Suppressor macrophage (primary cell): Measurements from ENCODE around the gene CAP2.

Experiments used
- DNase-seq, 4 experiments: peaks; one replicate each; pipeline ENCODE4 v3.0.0-alpha.2; 2020 to 2022
- total RNA-seq, 17 experiments: gene quantifications; one replicate each; lab custom pipeline; 2026; ENCODE audit warnings: mixed read lengths in 6 of 17, inconsistent platforms in 3 of 17; lab: John Stamatoyannopoulos, UW

Gene CAP2
- 0 to 1.4 (median 0) reads per million in 17 experiments for total RNA-seq

- peak in 1 of 4 experiments; percentile 7 for DNase-seq
Observed at GRCh38 chr6:17392978-17393891, at the start of gene CAP2. TSS of gene CAP2 (plus strand) at chr6:17393595. CDS start at chr6:17421556, 27,961 bp downstream.

GRCh38 chr6:17347012-17347411, 46.4 kb upstream of the CAP2 start:
- no peak for DNase-seq

- no peak for DNase-seq
Observed at GRCh38 chr6:17349427-17349826, 44.0 kb upstream of the CAP2 start.

GRCh38 chr6:17352302-17352701, 41.1 kb upstream of the CAP2 start:
- no peak for DNase-seq

GRCh38 chr6:17353440-17354175, 39.8 kb upstream of the CAP2 start:
- DNase-seq = no peak

- DNase-seq = no peak
Observed at GRCh38 chr6:17354700-17355403, 38.5 kb upstream of the CAP2 start.

- no peak for DNase-seq
Observed at GRCh38 chr6:17355404-17355774, 38.0 kb upstream of the CAP2 start.

- no peak for DNase-seq
Observed at GRCh38 chr6:17358515-17358914, 34.9 kb upstream of the CAP2 start.

GRCh38 chr6:17360564-17360963, 32.8 kb upstream of the CAP2 start:
- DNase-seq = no peak

- no peak for DNase-seq
Observed at GRCh38 chr6:17361013-17361412, 32.4 kb upstream of the CAP2 start.

GRCh38 chr6:17365961-17366360, 27.4 kb upstream of the CAP2 start:
- no peak for DNase-seq

- no peak for DNase-seq
Observed at GRCh38 chr6:17367868-17368267, 25.5 kb upstream of the CAP2 start.

GRCh38 chr6:17381424-17382147, 11.8 kb upstream of the CAP2 start:
- DNase-seq = peak; percentile 38 to 63 (median 48)

- DNase-seq = no peak
Observed at GRCh38 chr6:17385660-17386059, 7.7 kb upstream of the CAP2 start.

- DNase-seq = no peak
Observed at GRCh38 chr6:17388365-17388764, 5.0 kb upstream of the CAP2 start.

GRCh38 chr6:17389274-17389847, 4.0 kb upstream of the CAP2 start:
- no peak for DNase-seq

GRCh38 chr6:17390276-17390675, 3.1 kb upstream of the CAP2 start:
- DNase-seq = no peak

- DNase-seq = no peak
Observed at GRCh38 chr6:17391976-17392375, 1.4 kb upstream of the CAP2 start.

- peak in 3 of 4 experiments; percentile 6 to 14 (median 10) for DNase-seq
Observed at GRCh38 chr6:17393892-17394631, 667 bp downstream of the CAP2 start.

GRCh38 chr6:17395112-17395511, 1.7 kb downstream of the CAP2 start:
- DNase-seq = no peak

- DNase-seq = no peak
Observed at GRCh38 chr6:17396256-17396655, 2.9 kb downstream of the CAP2 start.
